Nephron progenitor cell (in vitro differentiated cells): ENCODE results near the gene SLC35E3.

Experiments used
- DNase-seq: peaks from one replicate; pipeline ENCODE4 v3.0.0; 2021
- H3K27ac Mint-ChIP-seq: 2 replicates; pipeline ENCODE4 v1.8.0; 2021; ENCODE audit warnings: mild to moderate bottlenecking, moderate library complexity, mixed read lengths
- H3K27me3 Mint-ChIP-seq: 2 replicates; pipeline ENCODE4 v1.8.0; 2021; ENCODE audit warnings: mild to moderate bottlenecking, low read depth, mixed read lengths; ENCODE audit not compliant: poor library complexity
- H3K36me3 Mint-ChIP-seq: 2 replicates; pipeline ENCODE4 v1.8.0; 2021; ENCODE audit warnings: low read depth, mixed read lengths
- H3K4me1 Mint-ChIP-seq: 2 replicates; pipeline ENCODE4 v1.8.0; 2021; ENCODE audit warnings: mixed read lengths
- H3K4me3 Mint-ChIP-seq: 2 replicates; pipeline ENCODE4 v1.8.0; 2021; ENCODE audit warnings: mild to moderate bottlenecking, moderate library complexity, mixed read lengths
- H3K9me3 Mint-ChIP-seq: 2 replicates; pipeline ENCODE4 v1.8.0; 2021; ENCODE audit warnings: mild to moderate bottlenecking, moderate library complexity, mixed read lengths
- CTCF ChIP-seq: fragments of 200-600 bp; sonication (generic); IDR thresholded peaks from 2 replicates; pipeline ENCODE4 v1.5.0; 2021; ENCODE audit warnings: antibody characterized with exemption

The SLC35E3 gene

GRCh38 chr12:68762691-68763090 lies 16.7 kb downstream of the SLC35E3 start:
- Mint-ChIP-seq H3K9me3 (no peaks in the 10 kb centered on the region), H3K36me3 (peaks cover 70% of the 10 kb centered on the region), H3K4me3 (no peak overlapping the region), H3K4me1 (no peaks in the 10 kb centered on the region), H3K27ac (peak overlapping the region; percentile 54), H3K27me3 (no peaks in the 10 kb centered on the region)
- TF ChIP-seq CTCF, result no peak
- no peak for DNase-seq

- H3K27me3 Mint-ChIP-seq, result peaks cover under 1% of the 10 kb centered on the region
- H3K27ac Mint-ChIP-seq, result no peak overlapping the region
- H3K4me1 Mint-ChIP-seq, result no peaks in the 10 kb centered on the region
- no peak for TF ChIP-seq CTCF
- DNase-seq, result no peak
- peaks cover 45% of the 10 kb centered on the region for H3K36me3 Mint-ChIP-seq
- H3K9me3 Mint-ChIP-seq, result no peaks in the 10 kb centered on the region
- no peak overlapping the region for H3K4me3 Mint-ChIP-seq
Measured at GRCh38 chr12:68765696-68766095, 19.7 kb downstream of the SLC35E3 start.

- no peak overlapping the region for H3K27ac Mint-ChIP-seq
- H3K4me1 Mint-ChIP-seq, result no peaks in the 10 kb centered on the region
- no peak for DNase-seq
- H3K36me3 Mint-ChIP-seq, result peaks cover 39% of the 10 kb centered on the region
- peaks cover 3% of the 10 kb centered on the region for H3K27me3 Mint-ChIP-seq
- no peaks in the 10 kb centered on the region for H3K9me3 Mint-ChIP-seq
- no peak overlapping the region for H3K4me3 Mint-ChIP-seq
- no peak for TF ChIP-seq CTCF
Measured at GRCh38 chr12:68766646-68767045, 20.7 kb downstream of the SLC35E3 start.

GRCh38 chr12:68767191-68767590 lies 21.2 kb downstream of the SLC35E3 start:
- Mint-ChIP-seq H3K4me3 (no peak overlapping the region), H3K27ac (no peak overlapping the region), H3K9me3 (no peaks in the 10 kb centered on the region), H3K36me3 (peaks cover 33% of the 10 kb centered on the region), H3K27me3 (peaks cover 3% of the 10 kb centered on the region), H3K4me1 (no peaks in the 10 kb centered on the region)
- no peak for TF ChIP-seq CTCF
- DNase-seq, result no peak

- no peak overlapping the region for H3K27ac Mint-ChIP-seq
- DNase-seq, result no peak
Measured at GRCh38 chr12:68768431-68768939, 22.5 kb downstream of the SLC35E3 start.

More at GRCh38 chr12:68768431-68768939, 22.5 kb downstream of the SLC35E3 start:
- no peak overlapping the region for H3K4me3 Mint-ChIP-seq
- no peaks in the 10 kb centered on the region for H3K4me1 Mint-ChIP-seq
- peaks cover 25% of the 10 kb centered on the region for H3K36me3 Mint-ChIP-seq
- no peaks in the 10 kb centered on the region for H3K9me3 Mint-ChIP-seq
- H3K27me3 Mint-ChIP-seq, result peaks cover 3% of the 10 kb centered on the region
- TF ChIP-seq CTCF, result no peak
